Muscle of leg (tissue), 11 donors: Measurements from ENCODE around the gene FHIT. TPM values are rescaled to one million over a fixed set of nuclear protein-coding genes. Genes with fewer than 3 reads are reported as not detected.
A peak's percentile ranks its signal among the peaks of the same experiment; 100 is the strongest.

ENCODE experiments used
- DNase-seq: peaks from one replicate; pipeline ENCODE4 v3.0.0; 2013
- H3K27ac ChIP-seq: one replicate; pipeline ENCODE4 v1.5.1; 2013; ENCODE audit warnings: mild to moderate bottlenecking, low read length, control low read depth
- H3K27me3 ChIP-seq: one replicate; pipeline ENCODE4 v1.6.1; 2013; ENCODE audit warnings: low read length; ENCODE audit not compliant: control insufficient read depth, insufficient read depth
- H3K36me3 ChIP-seq: one replicate; pipeline ENCODE4 v1.6.1; 2013; ENCODE audit warnings: low read length; ENCODE audit not compliant: control insufficient read depth, insufficient read depth
- H3K4me1 ChIP-seq: one replicate; pipeline ENCODE4 v1.6.1; 2013; ENCODE audit warnings: low read length; ENCODE audit not compliant: control insufficient read depth, insufficient read depth
- H3K4me3 ChIP-seq: one replicate; pipeline ENCODE4 v1.5.1; 2013; ENCODE audit warnings: low read length, control low read depth
- H3K9me3 ChIP-seq: replicated peaks from 2 replicates; pipeline ENCODE4 v1.6.1; 2013; ENCODE audit warnings: low read depth, low read length; ENCODE audit not compliant: control insufficient read depth
- WGBS: methylation state at CpG from one replicate; pipeline ENCODE4 v1.1.5; 2013; ENCODE audit warnings: missing lambda C conversion rate; ENCODE audit not compliant: insufficient coverage; 5-methylcytosine and 5-hydroxymethylcytosine counted together
- polyA plus RNA-seq, 8 donors: library from polyadenylated mRNA; unstranded; fragments of 120-200 nt; gene quantifications; one replicate each; pipeline versions ENCODE4 v1.2.1 to v1.2.3, GENCODE V29; 2013; ENCODE audit warnings: inconsistent platforms in 1 of 8, low replicate concordance in 1 of 8; ENCODE audit not compliant: insufficient read length in 8 of 8, insufficient read depth in 1 of 8
- total RNA-seq: library from RNA; stranded (reverse); fragments of 120-200 nt; gene quantifications from one replicate; pipeline ENCODE4 v1.2.4, GENCODE V29; 2013

Gene FHIT
- total and polyA plus RNA-seq, 9 donors = 4.1 to 8.0 (median 5.3) TPM

DNA sequence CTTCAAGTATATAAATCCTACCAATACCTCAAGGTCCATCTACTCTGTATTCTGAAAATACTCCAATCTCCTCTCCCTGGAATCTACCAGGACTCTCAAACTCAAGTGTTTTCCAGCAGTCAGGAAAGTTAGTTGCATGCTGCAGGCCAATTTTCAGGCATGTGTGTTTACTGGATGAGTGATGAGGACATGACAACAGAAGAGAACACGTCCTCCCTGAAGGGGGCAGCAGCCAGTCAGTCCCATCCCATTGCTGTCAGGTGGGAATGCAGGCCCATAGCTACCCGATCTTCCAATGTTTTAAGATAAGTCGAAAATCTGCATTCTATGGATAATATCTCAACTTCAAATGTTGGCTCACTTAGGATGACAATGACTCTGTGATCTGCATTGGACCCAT, 496.2 kb downstream of the FHIT start:
- Histone ChIP-seq H3K4me1 (no peaks in the 10 kb centered on the region), H3K27me3 (no peaks in the 10 kb centered on the region), H3K27ac (no peak overlapping the region), H3K9me3 (peaks cover 3% of the 10 kb centered on the region), H3K36me3 (no peaks in the 10 kb centered on the region), H3K4me3 (no peak overlapping the region)
- DNase-seq = no peak
- WGBS = 70% methylated on average over 2 of the region's 3 CpGs

GRCh38 chr3:60754617-60755016, 496.6 kb downstream of the FHIT start:
- Histone ChIP-seq H3K27me3 (no peaks in the 10 kb centered on the region), H3K27ac (no peak overlapping the region), H3K9me3 (peaks cover 5% of the 10 kb centered on the region), H3K4me1 (no peaks in the 10 kb centered on the region), H3K36me3 (no peaks in the 10 kb centered on the region), H3K4me3 (no peak overlapping the region)
- DNase-seq = no peak
- no CpG with 5 or more reads among the region's 1 CpG for WGBS

- H3K9me3 ChIP-seq = peaks cover 5% of the 10 kb centered on the region
- no peak overlapping the region for H3K27ac ChIP-seq
- no CpG with 5 or more reads among the region's 3 CpGs for WGBS
- DNase-seq = peak; percentile 78
- H3K36me3 ChIP-seq = no peaks in the 10 kb centered on the region
- H3K4me3 ChIP-seq = no peak overlapping the region
- no peaks in the 10 kb centered on the region for H3K4me1 ChIP-seq
- no peaks in the 10 kb centered on the region for H3K27me3 ChIP-seq
These were observed 498.4 kb downstream of the FHIT start for GRCh38 chr3:60752809-60753208.

DNA sequence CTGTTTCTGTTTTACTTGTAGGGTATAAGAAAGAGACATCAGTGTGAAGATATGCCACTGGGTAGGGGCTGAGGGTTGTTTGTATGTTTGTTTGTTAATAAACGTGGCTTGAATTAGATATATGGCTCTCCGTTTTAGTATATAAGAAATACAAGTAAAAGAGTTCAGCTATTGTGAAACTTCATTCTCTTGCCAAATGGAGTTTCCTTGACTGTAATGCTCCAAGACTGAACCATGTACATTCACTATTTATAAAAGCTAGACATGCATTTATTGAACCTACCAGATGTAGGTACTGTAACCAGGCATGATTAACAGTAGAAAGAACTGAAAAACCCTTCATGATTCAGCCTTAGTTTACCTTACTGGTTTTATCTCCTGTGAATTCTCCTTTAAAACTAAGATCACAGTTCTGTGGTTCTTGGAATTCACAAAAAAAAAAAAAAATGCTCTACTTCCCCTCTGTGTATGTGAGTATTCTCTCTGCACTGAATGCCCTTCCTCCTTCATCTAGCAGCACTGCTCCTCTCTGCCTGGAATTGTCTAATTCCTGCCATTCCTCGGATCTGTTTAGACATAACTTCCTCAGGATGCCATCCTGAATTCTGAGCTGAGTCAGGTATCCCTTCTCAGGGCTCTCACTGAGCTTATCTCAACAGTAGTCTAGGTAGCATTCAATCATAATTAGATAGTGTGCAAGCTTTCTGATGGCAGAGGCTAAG, 504.4 kb downstream of the FHIT start:
- 83% methylated on average over 1 of the region's 3 CpGs for WGBS
- no peaks in the 10 kb centered on the region for H3K36me3 ChIP-seq
- peak; percentile 38 for DNase-seq

GRCh38 chr3:60746043-60746638, 505.1 kb downstream of the FHIT start:
- H3K36me3 ChIP-seq = no peaks in the 10 kb centered on the region
- H3K27me3 ChIP-seq = no peaks in the 10 kb centered on the region
- DNase-seq = no peak
- H3K4me3 ChIP-seq = no peak overlapping the region
- no peak overlapping the region for H3K27ac ChIP-seq
- peaks cover 9% of the 10 kb centered on the region for H3K4me1 ChIP-seq
- H3K9me3 ChIP-seq = peaks cover 5% of the 10 kb centered on the region
- 100% methylated on average over 2 of the region's 8 CpGs for WGBS

More for the DNA sequence above, 504.4 kb downstream of the FHIT start:
- H3K4me1 ChIP-seq = peaks cover 9% of the 10 kb centered on the region
- H3K27ac ChIP-seq = no peak overlapping the region
- H3K4me3 ChIP-seq = no peak overlapping the region
- H3K9me3 ChIP-seq = peaks cover 5% of the 10 kb centered on the region
- H3K27me3 ChIP-seq = no peaks in the 10 kb centered on the region

DNA sequence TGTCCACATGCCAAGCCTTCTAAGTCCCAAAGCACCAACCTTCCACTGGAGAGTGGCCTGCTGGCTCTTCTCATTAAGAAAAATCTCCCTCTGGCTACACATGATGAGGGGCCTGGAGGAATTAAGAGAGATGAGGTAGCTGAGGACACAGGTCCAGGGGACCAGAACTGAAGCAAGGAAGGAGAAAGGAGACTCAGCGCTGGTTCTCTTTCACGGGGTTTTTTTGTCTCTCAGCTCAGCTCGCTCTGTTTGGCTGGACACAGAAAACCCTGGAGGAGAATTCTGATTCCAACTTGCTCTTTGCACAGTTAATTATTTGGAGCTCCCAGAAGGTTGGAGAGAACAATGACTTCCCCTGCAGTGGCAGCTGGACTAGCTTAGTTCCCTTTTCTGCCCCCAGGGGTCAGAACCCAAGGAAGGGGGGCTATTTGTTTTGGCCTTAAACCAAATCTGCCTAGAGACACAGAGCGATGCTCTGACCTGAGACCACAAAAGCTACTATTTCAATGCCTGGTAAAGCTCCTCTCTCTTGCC, 507.6 kb downstream of the FHIT start:
- H3K4me1 ChIP-seq = peaks cover 9% of the 10 kb centered on the region
- no CpG with 5 or more reads among the region's 4 CpGs for WGBS
- H3K4me3 ChIP-seq = no peak overlapping the region
- H3K36me3 ChIP-seq = no peaks in the 10 kb centered on the region
- peak; percentile 90 for DNase-seq
- H3K9me3 ChIP-seq = no peaks in the 10 kb centered on the region
- H3K27ac ChIP-seq = peak overlapping the region; percentile 71
- H3K27me3 ChIP-seq = no peaks in the 10 kb centered on the region

- peak; percentile 38 for DNase-seq
- Histone ChIP-seq H3K9me3 (no peaks in the 10 kb centered on the region), H3K4me3 (no peak overlapping the region), H3K27ac (no peak overlapping the region), H3K36me3 (no peaks in the 10 kb centered on the region), H3K27me3 (no peaks in the 10 kb centered on the region), H3K4me1 (peaks cover 9% of the 10 kb centered on the region)
- WGBS = 62% methylated on average over 4 of the region's 8 CpGs
These were observed 508.6 kb downstream of the FHIT start for GRCh38 chr3:60742606-60743145.

DNA sequence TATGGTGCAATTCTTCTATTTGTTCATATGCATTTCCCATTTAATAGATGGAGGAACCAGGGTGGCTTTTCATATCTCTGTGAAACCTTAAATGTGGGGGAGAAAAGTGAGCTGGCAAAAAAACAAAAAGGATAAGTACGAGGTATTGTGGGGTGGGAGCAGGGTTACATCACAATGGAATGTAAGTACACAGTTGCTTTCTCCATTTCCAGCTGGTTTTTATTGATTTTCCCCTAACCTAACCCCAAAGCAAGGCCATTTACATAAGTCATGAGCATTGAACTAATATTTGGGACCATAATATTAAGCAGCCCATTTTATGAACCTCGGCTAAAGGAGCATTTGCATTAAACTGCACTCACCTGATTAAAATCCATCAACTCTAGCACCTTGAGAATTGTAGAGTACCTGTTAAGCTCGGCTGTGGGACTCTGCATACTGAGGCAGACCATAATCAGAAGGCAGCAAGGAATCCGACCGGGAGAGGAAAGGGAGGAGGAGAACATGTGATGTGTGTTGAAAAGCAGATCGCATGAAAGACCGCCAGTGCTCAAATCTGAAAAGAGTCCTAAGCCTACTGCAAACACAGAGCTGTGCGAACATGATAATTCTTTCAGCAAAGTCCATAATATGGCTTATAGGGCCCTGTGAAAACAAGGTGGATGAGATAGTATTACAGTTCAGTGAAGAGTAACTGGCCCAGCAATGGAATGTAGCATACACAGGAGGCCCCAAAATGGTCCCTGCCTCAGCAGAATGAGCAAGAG, 513.4 kb downstream of the FHIT start:
- no peak for DNase-seq
- 44% methylated on average over 4 of the region's 8 CpGs for WGBS

DNA sequence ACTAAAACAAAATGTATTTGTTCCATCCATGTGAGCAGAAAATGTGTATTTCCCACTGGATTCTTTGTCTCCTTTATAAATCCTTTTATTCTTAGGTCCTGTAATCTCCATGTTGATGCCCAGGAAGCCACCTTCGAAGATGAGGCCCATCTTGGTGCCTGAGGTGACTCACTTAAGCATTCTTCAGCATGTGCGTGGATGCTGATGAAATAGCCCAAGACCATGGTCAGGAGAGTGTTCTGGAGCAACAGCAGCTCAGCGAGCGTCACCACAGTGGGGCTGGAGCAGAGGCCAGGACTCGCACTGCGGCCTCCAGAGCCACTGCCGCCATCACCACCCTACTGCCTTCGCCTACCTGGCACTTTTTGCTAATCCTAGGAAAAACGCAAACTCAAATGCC, 520.9 kb downstream of the FHIT start:
- no peaks in the 10 kb centered on the region for H3K4me1 ChIP-seq
- H3K27ac ChIP-seq = no peak overlapping the region
- H3K27me3 ChIP-seq = no peaks in the 10 kb centered on the region
- 97% methylated on average over 6 of the region's 9 CpGs for WGBS
- H3K9me3 ChIP-seq = no peaks in the 10 kb centered on the region
- H3K4me3 ChIP-seq = no peak overlapping the region
- no peaks in the 10 kb centered on the region for H3K36me3 ChIP-seq
- DNase-seq = no peak

More for the DNA sequence above, 513.4 kb downstream of the FHIT start:
- Histone ChIP-seq H3K27me3 (no peaks in the 10 kb centered on the region), H3K9me3 (no peaks in the 10 kb centered on the region), H3K36me3 (no peaks in the 10 kb centered on the region), H3K4me3 (no peak overlapping the region), H3K4me1 (peaks cover under 1% of the 10 kb centered on the region), H3K27ac (no peak overlapping the region)

GRCh38 chr3:60729056-60729455, 522.2 kb downstream of the FHIT start:
- WGBS = 69% methylated on average over 5 of the region's 6 CpGs
- Histone ChIP-seq H3K4me3 (no peak overlapping the region), H3K27me3 (no peaks in the 10 kb centered on the region), H3K9me3 (no peaks in the 10 kb centered on the region), H3K4me1 (no peaks in the 10 kb centered on the region), H3K36me3 (no peaks in the 10 kb centered on the region), H3K27ac (no peak overlapping the region)
- no peak for DNase-seq
